HepG2 (cell line): Measurements from ENCODE around the gene HTRA3. TPM values are rescaled to one million over a fixed set of nuclear protein-coding genes. Genes with fewer than 3 reads are reported as not detected.
A peak's percentile ranks its signal among the peaks of the same experiment; 100 is the strongest.

ENCODE experiments used
- ATAC-seq: fragments of 200-7000 bp; cut with Tn5 transposase; 3 replicates; pipeline ENCODE4 v1.9.1; 2020; ENCODE audit warnings: mild to moderate bottlenecking, moderate library complexity
- BruUV-seq: library from RNA; stranded (reverse); fragments of 400-500 nt; replicated peaks from 2 replicates; lab custom pipeline; 2021; lab: Mats Ljungman, UMichigan
- CTCF ChIA-PET: fragments of 300-600 bp; formaldehyde crosslinking; extraction: SDS; loops from one replicate; lab custom pipeline; 2021; ENCODE audit warnings: low total read pairs, inconsistent platforms, low intra/inter-chr PET ratio; lab: Yijun Ruan, JAX
- POLR2A ChIA-PET: fragments of 350-600 bp; sonication (Branson Sonifier 250); formaldehyde crosslinking; loops from one replicate; lab custom pipeline; 2020; ENCODE audit warnings: antibody characterized with exemption, inconsistent platforms; lab: Yijun Ruan, JAX
- DNase-seq: peaks from one replicate; pipeline ENCODE4 v3.0.0-alpha.2; 2015; ENCODE audit warnings: low spot score
- FAIRE-seq: peaks from 3 replicates; lab custom pipeline; 2011; peaks lifted over from hg19 to GRCh38; lab: Jason Lieb, UNC
- H2AFZ ChIP-seq: one replicate; pipeline ENCODE4 v1.6.1; 2011; ENCODE audit warnings: low read length, inconsistent platforms
- H3K27ac ChIP-seq: fragments of 300-600 bp; 3 replicates; pipeline ENCODE4 v1.8.0; 2011; ENCODE audit warnings: mixed run types, mild to moderate bottlenecking, mixed read lengths, low read length, inconsistent platforms; ENCODE audit not compliant: insufficient read depth; ENCODE audit errors: extremely low read length
- H3K27me3 ChIP-seq, 2 experiments: fragments of 200-600 bp in 1 of 2; 2 replicates in 1 of 2; 3 replicates in 1 of 2; pipeline versions ENCODE4 v1.6.0 to v1.8.0; 2011; ENCODE audit warnings: low read length in 2 of 2, mild to moderate bottlenecking in 2 of 2, moderate library complexity in 2 of 2, inconsistent platforms in 1 of 2; ENCODE audit not compliant: insufficient read depth in 2 of 2, control insufficient read depth in 1 of 2
- H3K36me3 ChIP-seq, 2 experiments: fragments of 200-600 bp in 1 of 2; replicated peaks in 1 of 2; 2 replicates in 1 of 2; 3 replicates in 1 of 2; pipeline versions ENCODE4 v1.5.1 to v1.8.0; 2011; ENCODE audit warnings: low read length in 2 of 2, inconsistent platforms in 1 of 2; ENCODE audit not compliant: insufficient read depth in 2 of 2, control insufficient read depth in 1 of 2
- H3K4me1 ChIP-seq: 2 replicates; pipeline ENCODE4 v1.5.1; 2012; ENCODE audit warnings: low read length, inconsistent platforms; ENCODE audit not compliant: insufficient read depth
- H3K4me2 ChIP-seq: 2 replicates; pipeline ENCODE4 v1.6.0; 2011; ENCODE audit warnings: low read depth, low read length, inconsistent platforms
- H3K4me3 ChIP-seq, 3 experiments: fragments of 200-600 bp in 1 of 3; sonication (generic), shearing (Covaris generic) in 1 of 3; replicated peaks in 1 of 3; 2 replicates each; pipeline ENCODE4 v1.5.1; 2011 to 2016; ENCODE audit warnings: low read length in 3 of 3, inconsistent platforms in 2 of 3, low read depth in 2 of 3, mild to moderate bottlenecking in 2 of 3, control low read depth in 1 of 3, mixed read lengths in 1 of 3; ENCODE audit not compliant: insufficient read depth in 1 of 3
- H3K79me2 ChIP-seq: one replicate; pipeline ENCODE4 v1.6.1; 2011; ENCODE audit warnings: low read length, inconsistent platforms; ENCODE audit not compliant: insufficient read depth
- H3K9ac ChIP-seq: 2 replicates; pipeline ENCODE4 v1.6.0; 2011; ENCODE audit warnings: mild to moderate bottlenecking, low read depth, low read length, inconsistent platforms; ENCODE audit not compliant: insufficient read depth
- H3K9me3 ChIP-seq: 2 replicates; pipeline ENCODE4 v1.5.1; 2012; ENCODE audit warnings: mild to moderate bottlenecking, low read length
- H4K20me1 ChIP-seq: 2 replicates; pipeline ENCODE4 v1.6.0; 2011; ENCODE audit warnings: inconsistent platforms, mild to moderate bottlenecking, low read length, moderate library complexity; ENCODE audit not compliant: insufficient read depth
- ELF3 ChIP-seq: IDR thresholded peaks from 2 replicates; pipeline ENCODE4 v1.6.1; 2016; ENCODE audit warnings: missing genetic modification reagents, missing compliant biosample characterization
- FOXC1 ChIP-seq: sonication (generic); formaldehyde crosslinking; IDR thresholded peaks from 2 replicates; pipeline ENCODE4 v1.8.0; 2022; ENCODE audit warnings: mild to moderate bottlenecking, missing genetic modification reagents, borderline replicate concordance
- PAX8 ChIP-seq: sonication (generic); formaldehyde crosslinking; IDR thresholded peaks from 2 replicates; pipeline ENCODE4 v1.8.0; 2022; ENCODE audit warnings: mild to moderate bottlenecking, missing genetic modification reagents, borderline replicate concordance
- SMC3 ChIP-seq: IDR thresholded peaks from 2 replicates; pipeline ENCODE4 v1.6.1; 2011; ENCODE audit warnings: low read length, improper control_type of control experiment
- THYN1 ChIP-seq: sonication (generic); formaldehyde crosslinking; IDR thresholded peaks from 2 replicates; pipeline ENCODE4 v1.8.1; 2023; ENCODE audit warnings: low read depth, mild to moderate bottlenecking, moderate library complexity, missing genetic modification reagents, borderline replicate concordance
- XRCC5 ChIP-seq: fragments of 200-400 bp; formaldehyde crosslinking; optimal IDR thresholded peaks from 2 replicates; pipeline ENCODE3; 2017; ENCODE audit warnings: mild to moderate bottlenecking, low read length
- ZNF629 ChIP-seq: sonication (generic); formaldehyde crosslinking; conservative IDR thresholded peaks from 2 replicates; pipeline ENCODE4 v1.5.0; 2020; ENCODE audit warnings: missing genetic modification reagents
- ZNF761 ChIP-seq: sonication (generic); formaldehyde crosslinking; conservative IDR thresholded peaks from 2 replicates; pipeline ENCODE4 v1.4.0; 2020; ENCODE audit warnings: mild to moderate bottlenecking, missing genetic modification reagents
- WGBS: methylation state at CpG from one replicate; pipeline ENCODE4 v1.1.6; 2017; ENCODE audit warnings: low lambda C conversion rate; 5-methylcytosine and 5-hydroxymethylcytosine counted together
- in situ Hi-C: cut with HindIII; loops from 2 replicates; pipeline ENCODE4 v1.10.0; 2017; ENCODE audit warnings: low pct_unique_long_range_greater_than_20kb; ENCODE audit not compliant: extremely low pct_ligation_motif_present
- intact Hi-C: fragments of 100-400 bp; cut with micrococcal nuclease; formaldehyde crosslinking; loops from one replicate; pipeline ENCODE4 v1.10.0; 2022; ENCODE audit not compliant: unreplicated experiment
- polyA plus RNA-seq, 8 experiments: library from polyadenylated mRNA; depleted of rRNA in 3 of 8; stranded (reverse) in 7 of 8; unstranded in 1 of 8; fragments of >200 nt; fragmentation: Illumina TruSeq in 4 of 8; extraction: Trizol in 4 of 8; gene quantifications; 2 replicates each; pipeline versions ENCODE4 v1.2.1 to v1.2.3, GENCODE V29; 2011 to 2016; ENCODE audit warnings: low read depth in 4 of 8, missing spikeins in 1 of 8, mixed read lengths in 1 of 8; ENCODE audit not compliant: insufficient read depth in 1 of 8
- total RNA-seq, 5 experiments: library from RNA; depleted of rRNA; stranded (reverse); fragments of >200 nt; fragmentation: Illumina TruSeq; extraction: Trizol; gene quantifications; 2 replicates each; pipeline ENCODE4 v1.2.3, GENCODE V29; 2016; ENCODE audit warnings: low read depth in 1 of 5
- TF ChIP-seq, protein P1 (sequence below), 2 experiments: sonication (generic) in 1 of 2; formaldehyde crosslinking in 1 of 2; IDR thresholded peaks; 2 replicates each; pipeline versions ENCODE4 v1.5.1 to v1.6.1; 2011 to 2020; ENCODE audit warnings: borderline replicate concordance in 1 of 2, low read depth in 1 of 2, low read length in 1 of 2, mild to moderate bottlenecking in 1 of 2, missing genetic modification reagents in 1 of 2, moderate library complexity in 1 of 2
- TF ChIP-seq, protein P2 (sequence below): sonication (generic); formaldehyde crosslinking; IDR thresholded peaks from 2 replicates; pipeline ENCODE4 v1.5.0; 2020; ENCODE audit warnings: mild to moderate bottlenecking, missing genetic modification reagents
- TF ChIP-seq, protein P3 (sequence below): sonication (generic); formaldehyde crosslinking; IDR thresholded peaks from 2 replicates; pipeline ENCODE4 v1.4.0; 2020; ENCODE audit warnings: mild to moderate bottlenecking, low read depth, missing genetic modification reagents
- TF ChIP-seq, protein P4 (sequence below), 2 experiments: sonication (generic) in 1 of 2; formaldehyde crosslinking in 1 of 2; IDR thresholded peaks; 2 replicates each; pipeline versions ENCODE4 v1.4.0 to v1.6.1; 2018 to 2020; ENCODE audit warnings: missing genetic modification reagents in 2 of 2, borderline replicate concordance in 1 of 2, low read depth in 1 of 2, mild to moderate bottlenecking in 1 of 2, missing biosample characterization in 1 of 2

HTRA3 gene
- total and polyA plus RNA-seq, 2 of the 13 experiments (the other 11 are each of a cell fraction or from before 2014, with no cell fraction given), result 0.17 TPM; not detected in 1

DNA sequence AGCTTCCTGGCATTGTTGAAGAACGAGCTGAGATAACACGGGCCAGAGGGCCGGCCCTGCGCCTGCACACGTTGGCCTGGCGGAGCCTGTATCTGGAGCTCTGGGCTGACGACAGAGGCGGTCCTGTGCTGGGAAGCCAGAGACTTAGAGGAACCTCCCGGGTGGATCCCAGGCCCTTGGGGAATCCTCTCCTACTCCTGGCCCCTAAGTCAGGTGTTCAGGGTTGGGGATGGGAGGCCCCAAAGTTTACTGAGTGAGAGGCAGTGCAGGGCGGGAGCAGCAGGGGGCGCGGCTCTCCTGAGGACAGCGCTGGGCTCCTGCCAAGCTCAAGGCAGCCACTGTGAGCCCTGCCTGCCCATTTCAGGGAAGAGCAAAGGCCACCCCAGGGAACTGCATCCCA lies 2.5 kb upstream of the HTRA3 start:
- Histone ChIP-seq H3K4me3 (no peak overlapping the region), H3K4me2 (no peak overlapping the region), H3K4me1 (peaks cover 28% of the 10 kb centered on the region), H3K79me2 (no peaks in the 10 kb centered on the region), H3K9ac (no peak overlapping the region), H3K36me3 (no peaks in the 10 kb centered on the region), H2AFZ (no peak overlapping the region), H3K27me3 (peaks cover 11 to 57% of the 10 kb centered on the region in 2 experiments), H3K9me3 (no peaks in the 10 kb centered on the region), H3K27ac (no peak overlapping the region), H4K20me1 (no peaks in the 10 kb centered on the region)
- FAIRE-seq (no peak), ATAC-seq (peak; percentile 83), DNase-seq (peak; percentile 52)
- ChIA-PET POLR2A (interaction anchor here (1.5 kb wide), 1 partner anchor 161 kb away, joined by 3 read pairs; no protein-coding TSS in a partner anchor), CTCF (interaction anchor here (1.1 to 1.8 kb wide), 2 partner anchors 136 to 140 kb away, joined by 3 to 20 read pairs; no protein-coding TSS in a partner anchor)
- BruUV-seq, result no TSS peak
- WGBS, result 10% methylated on average over 2 of the region's 13 CpGs
- intact Hi-C loops (loop anchor here (1.0 kb wide), 2 partner anchors 76 to 136 kb away; no protein-coding TSS in a partner anchor), in situ Hi-C loops (loop anchor here (5.0 kb wide), 1 partner anchor 135 kb away; no protein-coding TSS in a partner anchor)
- TF ChIP-seq, protein P1, sequence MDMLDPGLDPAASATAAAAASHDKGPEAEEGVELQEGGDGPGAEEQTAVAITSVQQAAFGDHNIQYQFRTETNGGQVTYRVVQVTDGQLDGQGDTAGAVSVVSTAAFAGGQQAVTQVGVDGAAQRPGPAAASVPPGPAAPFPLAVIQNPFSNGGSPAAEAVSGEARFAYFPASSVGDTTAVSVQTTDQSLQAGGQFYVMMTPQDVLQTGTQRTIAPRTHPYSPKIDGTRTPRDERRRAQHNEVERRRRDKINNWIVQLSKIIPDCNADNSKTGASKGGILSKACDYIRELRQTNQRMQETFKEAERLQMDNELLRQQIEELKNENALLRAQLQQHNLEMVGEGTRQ (IDR thresholded peaks at IDR 0.05; ENCODE audit: low read depth, low read length), result no peak
- TF ChIP-seq, protein P1 (CRISPR knock-in tag; IDR thresholded peaks at IDR 0.05; ENCODE audit: borderline replicate concordance), result 0 out of 2 replicates have a peak, but pooled peaks have one; percentile 45
- TF ChIP-seq THYN1 (CRISPR knock-in tag), result no peak
- TF ChIP-seq FOXC1 (CRISPR knock-in tag), result 0 out of 2 replicates have a peak, but pooled peaks have one; percentile 47
- 0 out of 2 replicates have a peak, but pooled peaks have one; percentile 43 for TF ChIP-seq ZNF761 (CRISPR knock-in tag)
- TF ChIP-seq, protein P2, sequence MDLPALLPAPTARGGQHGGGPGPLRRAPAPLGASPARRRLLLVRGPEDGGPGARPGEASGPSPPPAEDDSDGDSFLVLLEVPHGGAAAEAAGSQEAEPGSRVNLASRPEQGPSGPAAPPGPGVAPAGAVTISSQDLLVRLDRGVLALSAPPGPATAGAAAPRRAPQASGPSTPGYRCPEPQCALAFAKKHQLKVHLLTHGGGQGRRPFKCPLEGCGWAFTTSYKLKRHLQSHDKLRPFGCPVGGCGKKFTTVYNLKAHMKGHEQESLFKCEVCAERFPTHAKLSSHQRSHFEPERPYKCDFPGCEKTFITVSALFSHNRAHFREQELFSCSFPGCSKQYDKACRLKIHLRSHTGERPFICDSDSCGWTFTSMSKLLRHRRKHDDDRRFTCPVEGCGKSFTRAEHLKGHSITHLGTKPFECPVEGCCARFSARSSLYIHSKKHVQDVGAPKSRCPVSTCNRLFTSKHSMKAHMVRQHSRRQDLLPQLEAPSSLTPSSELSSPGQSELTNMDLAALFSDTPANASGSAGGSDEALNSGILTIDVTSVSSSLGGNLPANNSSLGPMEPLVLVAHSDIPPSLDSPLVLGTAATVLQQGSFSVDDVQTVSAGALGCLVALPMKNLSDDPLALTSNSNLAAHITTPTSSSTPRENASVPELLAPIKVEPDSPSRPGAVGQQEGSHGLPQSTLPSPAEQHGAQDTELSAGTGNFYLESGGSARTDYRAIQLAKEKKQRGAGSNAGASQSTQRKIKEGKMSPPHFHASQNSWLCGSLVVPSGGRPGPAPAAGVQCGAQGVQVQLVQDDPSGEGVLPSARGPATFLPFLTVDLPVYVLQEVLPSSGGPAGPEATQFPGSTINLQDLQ, result no peak
- peak; percentile 49; the same call in 1 of the 2 replicates for TF ChIP-seq SMC3
- peak; percentile 81 for TF ChIP-seq ZNF629 (CRISPR knock-in tag)
- no peak for TF ChIP-seq ELF3 (CRISPR knock-in tag)
- TF ChIP-seq PAX8 (CRISPR knock-in tag), result peak; percentile 65; the same call in 1 of the 2 replicates
- TF ChIP-seq, protein P3, sequence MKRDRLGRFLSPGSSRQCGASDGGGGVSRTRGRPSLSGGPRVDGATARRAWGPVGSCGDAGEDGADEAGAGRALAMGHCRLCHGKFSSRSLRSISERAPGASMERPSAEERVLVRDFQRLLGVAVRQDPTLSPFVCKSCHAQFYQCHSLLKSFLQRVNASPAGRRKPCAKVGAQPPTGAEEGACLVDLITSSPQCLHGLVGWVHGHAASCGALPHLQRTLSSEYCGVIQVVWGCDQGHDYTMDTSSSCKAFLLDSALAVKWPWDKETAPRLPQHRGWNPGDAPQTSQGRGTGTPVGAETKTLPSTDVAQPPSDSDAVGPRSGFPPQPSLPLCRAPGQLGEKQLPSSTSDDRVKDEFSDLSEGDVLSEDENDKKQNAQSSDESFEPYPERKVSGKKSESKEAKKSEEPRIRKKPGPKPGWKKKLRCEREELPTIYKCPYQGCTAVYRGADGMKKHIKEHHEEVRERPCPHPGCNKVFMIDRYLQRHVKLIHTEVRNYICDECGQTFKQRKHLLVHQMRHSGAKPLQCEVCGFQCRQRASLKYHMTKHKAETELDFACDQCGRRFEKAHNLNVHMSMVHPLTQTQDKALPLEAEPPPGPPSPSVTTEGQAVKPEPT (CRISPR knock-in tag), result 0 out of 2 replicates have a peak, but pooled peaks have one; percentile 39
- TF ChIP-seq, protein P4, sequence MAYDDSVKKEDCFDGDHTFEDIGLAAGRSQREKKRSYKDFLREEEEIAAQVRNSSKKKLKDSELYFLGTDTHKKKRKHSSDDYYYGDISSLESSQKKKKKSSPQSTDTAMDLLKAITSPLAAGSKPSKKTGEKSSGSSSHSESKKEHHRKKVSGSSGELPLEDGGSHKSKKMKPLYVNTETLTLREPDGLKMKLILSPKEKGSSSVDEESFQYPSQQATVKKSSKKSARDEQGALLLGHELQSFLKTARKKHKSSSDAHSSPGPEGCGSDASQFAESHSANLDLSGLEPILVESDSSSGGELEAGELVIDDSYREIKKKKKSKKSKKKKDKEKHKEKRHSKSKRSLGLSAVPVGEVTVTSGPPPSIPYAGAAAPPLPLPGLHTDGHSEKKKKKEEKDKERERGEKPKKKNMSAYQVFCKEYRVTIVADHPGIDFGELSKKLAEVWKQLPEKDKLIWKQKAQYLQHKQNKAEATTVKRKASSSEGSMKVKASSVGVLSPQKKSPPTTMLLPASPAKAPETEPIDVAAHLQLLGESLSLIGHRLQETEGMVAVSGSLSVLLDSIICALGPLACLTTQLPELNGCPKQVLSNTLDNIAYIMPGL (CRISPR knock-in tag; IDR thresholded peaks at IDR 0.05; ENCODE audit: borderline replicate concordance in 1 of 2, low read depth in 1 of 2), result peak in 1 of 2 experiments; percentile 24; a peak in 1 of 4 replicates
- TF ChIP-seq XRCC5, result peak; percentile 90
